ENCODE data around the gene RAB31. TPM values are rescaled to one million over a fixed set of nuclear protein-coding genes. Genes with fewer than 3 reads are reported as not detected.

The RAB31 gene
- total RNA-seq, 4 donors from 2014 or later, result 22.9 to 98.1 (median 34.3) TPM

- no peak overlapping the region for H3K4me3 ChIP-seq
- TF ChIP-seq, protein P1, sequence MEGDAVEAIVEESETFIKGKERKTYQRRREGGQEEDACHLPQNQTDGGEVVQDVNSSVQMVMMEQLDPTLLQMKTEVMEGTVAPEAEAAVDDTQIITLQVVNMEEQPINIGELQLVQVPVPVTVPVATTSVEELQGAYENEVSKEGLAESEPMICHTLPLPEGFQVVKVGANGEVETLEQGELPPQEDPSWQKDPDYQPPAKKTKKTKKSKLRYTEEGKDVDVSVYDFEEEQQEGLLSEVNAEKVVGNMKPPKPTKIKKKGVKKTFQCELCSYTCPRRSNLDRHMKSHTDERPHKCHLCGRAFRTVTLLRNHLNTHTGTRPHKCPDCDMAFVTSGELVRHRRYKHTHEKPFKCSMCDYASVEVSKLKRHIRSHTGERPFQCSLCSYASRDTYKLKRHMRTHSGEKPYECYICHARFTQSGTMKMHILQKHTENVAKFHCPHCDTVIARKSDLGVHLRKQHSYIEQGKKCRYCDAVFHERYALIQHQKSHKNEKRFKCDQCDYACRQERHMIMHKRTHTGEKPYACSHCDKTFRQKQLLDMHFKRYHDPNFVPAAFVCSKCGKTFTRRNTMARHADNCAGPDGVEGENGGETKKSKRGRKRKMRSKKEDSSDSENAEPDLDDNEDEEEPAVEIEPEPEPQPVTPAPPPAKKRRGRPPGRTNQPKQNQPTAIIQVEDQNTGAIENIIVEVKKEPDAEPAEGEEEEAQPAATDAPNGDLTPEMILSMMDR (IDR thresholded peaks at IDR 0.05), result no peak
- no peak for TF ChIP-seq POLR2A (IDR thresholded peaks at IDR 0.05)
- peak in 1 of 2 donors; percentile 37 for DNase-seq
- no peaks in the 10 kb centered on the region for H3K9me3 ChIP-seq
- H3K27ac ChIP-seq, result peak overlapping the region; percentile 27 to 39
- no peaks in the 10 kb centered on the region for H3K36me3 ChIP-seq
- intact Hi-C loops (cut with DNase I; ENCODE audit: low total_unique reads), result no loop called here
- no peaks in the 10 kb centered on the region for H3K27me3 ChIP-seq
- H3K4me1 ChIP-seq, result peaks cover 8 to 13% of the 10 kb centered on the region in 2 donors
Observed at GRCh38 chr18:9808295-9809241, 100.5 kb downstream of the RAB31 start.

- no peak overlapping the region for H3K4me3 ChIP-seq
- H3K36me3 ChIP-seq, result no peaks in the 10 kb centered on the region
- no peaks in the 10 kb centered on the region for H3K27me3 ChIP-seq
- DNase-seq, result no peak
- intact Hi-C loops (cut with DNase I; ENCODE audit: low total_unique reads), result no loop called here
- H3K4me1 ChIP-seq, result peaks cover 8 to 13% of the 10 kb centered on the region in 2 donors
- no peak for TF ChIP-seq POLR2A (IDR thresholded peaks at IDR 0.05)
- TF ChIP-seq, protein P1 (IDR thresholded peaks at IDR 0.05), result no peak
- H3K27ac ChIP-seq, result peak overlapping the region in 1 of 2 donors; percentile 23
- no peaks in the 10 kb centered on the region for H3K9me3 ChIP-seq
Observed at GRCh38 chr18:9809697-9810096, 101.6 kb downstream of the RAB31 start.

GRCh38 chr18:9810299-9810698 lies 102.2 kb downstream of the RAB31 start:
- intact Hi-C loops (cut with DNase I; ENCODE audit: low total_unique reads), result no loop called here
- H3K4me1 ChIP-seq, result peaks cover 8 to 13% of the 10 kb centered on the region in 2 donors
- no peaks in the 10 kb centered on the region for H3K9me3 ChIP-seq
- no peaks in the 10 kb centered on the region for H3K36me3 ChIP-seq
- H3K4me3 ChIP-seq, result no peak overlapping the region
- no peak for DNase-seq
- no peaks in the 10 kb centered on the region for H3K27me3 ChIP-seq
- no peak for TF ChIP-seq POLR2A (IDR thresholded peaks at IDR 0.05)
- TF ChIP-seq, protein P1 (IDR thresholded peaks at IDR 0.05), result no peak
- H3K27ac ChIP-seq, result peak overlapping the region in 1 of 2 donors; percentile 23

GRCh38 chr18:9810994-9811705 lies 103.0 kb downstream of the RAB31 start:
- Histone ChIP-seq H3K27me3 (no peaks in the 10 kb centered on the region), H3K9me3 (no peaks in the 10 kb centered on the region), H3K36me3 (no peaks in the 10 kb centered on the region), H3K4me1 (peaks cover 8 to 13% of the 10 kb centered on the region in 2 donors), H3K4me3 (no peak overlapping the region), H3K27ac (no peak overlapping the region)
- DNase-seq, result no peak
- TF ChIP-seq, protein P1 (IDR thresholded peaks at IDR 0.05), result no peak
- no peak for TF ChIP-seq POLR2A (IDR thresholded peaks at IDR 0.05)
- intact Hi-C loops (cut with DNase I; ENCODE audit: low total_unique reads), result no loop called here

GRCh38 chr18:9811978-9812377 lies 103.9 kb downstream of the RAB31 start:
- Histone ChIP-seq H3K4me1 (peaks cover 8 to 13% of the 10 kb centered on the region in 2 donors), H3K27ac (no peak overlapping the region)
- intact Hi-C loops (cut with DNase I; ENCODE audit: low total_unique reads), result no loop called here

More at GRCh38 chr18:9811978-9812377, 103.9 kb downstream of the RAB31 start:
- Histone ChIP-seq H3K36me3 (no peaks in the 10 kb centered on the region), H3K4me3 (no peak overlapping the region), H3K9me3 (no peaks in the 10 kb centered on the region), H3K27me3 (no peaks in the 10 kb centered on the region)
- no peak for DNase-seq
- no peak for TF ChIP-seq POLR2A (IDR thresholded peaks at IDR 0.05)
- TF ChIP-seq, protein P1 (IDR thresholded peaks at IDR 0.05), result no peak

Measured in uterus (tissue), 4 donors.